Uterus (tissue), 2 donors: ENCODE measurements around the gene PCDHGA7.

Experiments
- POLR2A ChIP-seq, 2 donors: fragments of 450-650 bp; IDR thresholded peaks; one replicate each; pipeline ENCODE4 v1.6.1; 2016; ENCODE audit warnings: antibody characterized with exemption in 2 of 2, mild to moderate bottlenecking in 1 of 2, moderate library complexity in 1 of 2
- TF ChIP-seq, protein P1 (sequence below), 4 experiments: fragments of 200-600 bp in 2 of 4; fragments of 450-650 bp in 2 of 4; sonication (generic) in 2 of 4; IDR thresholded peaks; one replicate each; pipeline ENCODE4 v1.5.1; 2016 to 2019; ENCODE audit warnings: antibody characterized with exemption in 4 of 4, mild to moderate bottlenecking in 2 of 4, moderate library complexity in 1 of 4

DNA sequence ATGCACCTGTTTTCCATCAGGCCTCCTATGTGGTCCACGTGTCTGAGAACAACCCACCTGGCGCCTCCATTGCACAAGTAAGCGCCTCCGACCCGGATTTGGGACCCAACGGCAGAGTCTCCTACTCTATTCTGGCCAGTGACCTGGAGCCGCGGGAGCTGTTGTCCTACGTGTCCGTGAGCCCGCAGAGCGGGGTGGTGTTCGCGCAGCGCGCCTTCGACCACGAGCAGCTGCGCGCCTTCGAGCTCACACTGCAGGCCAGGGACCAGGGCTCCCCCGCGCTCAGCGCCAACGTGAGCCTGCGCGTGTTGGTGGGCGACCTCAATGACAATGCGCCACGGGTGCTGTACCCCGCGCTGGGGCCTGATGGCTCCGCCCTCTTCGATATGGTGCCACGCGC is 31.0 kb upstream of the PCDHGA7 start:
- TF ChIP-seq, protein P1, sequence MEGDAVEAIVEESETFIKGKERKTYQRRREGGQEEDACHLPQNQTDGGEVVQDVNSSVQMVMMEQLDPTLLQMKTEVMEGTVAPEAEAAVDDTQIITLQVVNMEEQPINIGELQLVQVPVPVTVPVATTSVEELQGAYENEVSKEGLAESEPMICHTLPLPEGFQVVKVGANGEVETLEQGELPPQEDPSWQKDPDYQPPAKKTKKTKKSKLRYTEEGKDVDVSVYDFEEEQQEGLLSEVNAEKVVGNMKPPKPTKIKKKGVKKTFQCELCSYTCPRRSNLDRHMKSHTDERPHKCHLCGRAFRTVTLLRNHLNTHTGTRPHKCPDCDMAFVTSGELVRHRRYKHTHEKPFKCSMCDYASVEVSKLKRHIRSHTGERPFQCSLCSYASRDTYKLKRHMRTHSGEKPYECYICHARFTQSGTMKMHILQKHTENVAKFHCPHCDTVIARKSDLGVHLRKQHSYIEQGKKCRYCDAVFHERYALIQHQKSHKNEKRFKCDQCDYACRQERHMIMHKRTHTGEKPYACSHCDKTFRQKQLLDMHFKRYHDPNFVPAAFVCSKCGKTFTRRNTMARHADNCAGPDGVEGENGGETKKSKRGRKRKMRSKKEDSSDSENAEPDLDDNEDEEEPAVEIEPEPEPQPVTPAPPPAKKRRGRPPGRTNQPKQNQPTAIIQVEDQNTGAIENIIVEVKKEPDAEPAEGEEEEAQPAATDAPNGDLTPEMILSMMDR (IDR thresholded peaks at IDR 0.05): no peak
- TF ChIP-seq POLR2A (IDR thresholded peaks at IDR 0.05): no peak
